BJ (cell line): ENCODE measurements around the gene PCMTD2. TPM values are rescaled to one million over a fixed set of nuclear protein-coding genes. Genes with fewer than 3 reads are reported as not detected.

ENCODE experiments used
- CTCF ChIA-PET: fragments of 350-600 bp; formaldehyde crosslinking; extraction: SDS; loops from one replicate; lab custom pipeline; 2021; ENCODE audit warnings: antibody characterized with exemption, inconsistent platforms; lab: Yijun Ruan, JAX
- POLR2A ChIA-PET: fragments of 300-600 bp; sonication (Branson Sonifier 250); formaldehyde crosslinking; extraction: SDS; loops from one replicate; lab custom pipeline; 2021; ENCODE audit warnings: antibody characterized with exemption; lab: Charles Lee
- DNase-seq: peaks from one replicate; pipeline ENCODE4 v3.0.0-alpha.2; 2011; ENCODE audit warnings: low read depth
- H3K27me3 ChIP-seq: 2 replicates; pipeline ENCODE4 v1.6.0; 2011; ENCODE audit warnings: low read length; ENCODE audit not compliant: control insufficient read depth, insufficient read depth
- H3K36me3 ChIP-seq: 2 replicates; pipeline ENCODE4 v1.5.1; 2011; ENCODE audit warnings: low read length; ENCODE audit not compliant: control insufficient read depth, insufficient read depth
- H3K4me3 ChIP-seq: 2 replicates; pipeline ENCODE4 v1.5.1; 2011; ENCODE audit warnings: low read depth, mild to moderate bottlenecking, control low read depth, low read length
- CTCF ChIP-seq: IDR thresholded peaks from 2 replicates; pipeline ENCODE4 v1.5.1; 2011; ENCODE audit warnings: low read depth, mild to moderate bottlenecking, control low read depth, inconsistent platforms, low read length, moderate library complexity; ENCODE audit not compliant: insufficient read depth
- polyA plus RNA-seq: library from polyadenylated mRNA; depleted of rRNA; stranded (reverse); fragments of >200 nt; gene quantifications from 2 replicates; pipeline ENCODE4 v1.2.3, GENCODE V29; 2011

PCMTD2 gene
- polyA plus RNA-seq, 1 experiment: 34.4 TPM

- Histone ChIP-seq H3K27me3 (no peaks in the 10 kb centered on the region), H3K4me3 (no peak overlapping the region), H3K36me3 (peaks cover 3% of the 10 kb centered on the region)
- ChIA-PET POLR2A (no interaction called here), CTCF (interaction anchor here (2.2 kb wide), 1 partner anchor 9 kb away, joined by 7 read pairs; no protein-coding TSS in a partner anchor)
- no peak for DNase-seq
- no peak for TF ChIP-seq CTCF
These were observed 21.3 kb downstream of the PCMTD2 start for GRCh38 chr20:64276817-64277216.

- Histone ChIP-seq H3K36me3 (peaks cover 3% of the 10 kb centered on the region), H3K4me3 (no peak overlapping the region), H3K27me3 (no peaks in the 10 kb centered on the region; the same call in 1 of the 2 replicates)
- no peak for TF ChIP-seq CTCF
- ChIA-PET POLR2A (no interaction called here), CTCF (interaction anchor here (2.2 kb wide), 1 partner anchor 8 kb away, joined by 7 read pairs; no protein-coding TSS in a partner anchor)
- DNase-seq: no peak
These were observed 22.2 kb downstream of the PCMTD2 start for GRCh38 chr20:64277571-64278316.

GRCh38 chr20:64278317-64278681, 22.8 kb downstream of the PCMTD2 start:
- Histone ChIP-seq H3K36me3 (peaks cover 2% of the 10 kb centered on the region), H3K27me3 (no peaks in the 10 kb centered on the region; the same call in 1 of the 2 replicates), H3K4me3 (no peak overlapping the region)
- CTCF ChIA-PET: no interaction called here
- POLR2A ChIA-PET: no interaction called here
- TF ChIP-seq CTCF: no peak
- no peak for DNase-seq

GRCh38 chr20:64279826-64280459, 24.4 kb downstream of the PCMTD2 start:
- no peak overlapping the region for H3K4me3 ChIP-seq
- H3K36me3 ChIP-seq: no peaks in the 10 kb centered on the region
- POLR2A ChIA-PET: no interaction called here
- no peak for DNase-seq
- no peaks in the 10 kb centered on the region; the same call in 1 of the 2 replicates for H3K27me3 ChIP-seq
- CTCF ChIA-PET: interaction anchor here (1.0 kb wide), 1 partner anchor 56 kb away, joined by 3 read pairs; no protein-coding TSS in a partner anchor
- no peak for TF ChIP-seq CTCF

GRCh38 chr20:64280460-64280843, 24.9 kb downstream of the PCMTD2 start:
- Histone ChIP-seq H3K27me3 (no peaks in the 10 kb centered on the region; the same call in 1 of the 2 replicates), H3K4me3 (no peak overlapping the region), H3K36me3 (no peaks in the 10 kb centered on the region)
- DNase-seq: no peak
- POLR2A ChIA-PET: no interaction called here
- TF ChIP-seq CTCF: no peak
- CTCF ChIA-PET: no interaction called here
